ENCODE measurements around the gene RHOBTB1. TPM values are rescaled to one million over a fixed set of nuclear protein-coding genes. Genes with fewer than 3 reads are reported as not detected.

The RHOBTB1 gene
- total RNA-seq, 2 experiments from 2014 or later, result not detected

DNA sequence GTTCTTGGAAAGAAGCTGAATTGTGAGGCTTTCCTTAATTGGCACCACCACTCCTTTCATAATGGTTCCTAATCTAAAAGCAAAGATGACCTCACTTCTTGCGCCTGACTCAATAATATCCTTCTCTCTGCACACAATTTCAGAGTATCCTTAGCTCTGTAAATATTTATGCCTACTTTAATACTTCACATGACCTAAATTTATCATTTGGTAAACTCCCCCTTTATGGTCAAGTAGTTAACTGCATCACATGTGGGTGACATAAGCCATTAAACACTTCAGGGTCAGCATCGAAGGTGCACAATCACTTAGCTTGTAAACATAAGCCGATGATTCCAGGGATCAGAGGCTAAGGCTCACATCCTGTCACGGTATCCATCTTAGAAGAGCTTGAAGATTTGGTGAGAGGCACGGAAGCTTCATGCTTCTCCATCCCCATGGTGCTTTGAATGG lies 7.3 kb upstream of the RHOBTB1 start:
- no peak overlapping the region for H3K4me2 ChIP-seq (ENCODE audit: low read length)
- H3K27ac ChIP-seq (ENCODE audit: low read depth, low read length, poor library complexity, severe bottlenecking), result no peak overlapping the region
- no peaks in the 10 kb centered on the region for H3K36me3 ChIP-seq (ENCODE audit: insufficient read depth, low read length)
- POLR2A ChIA-PET, result interaction anchor here (0.7 to 1.3 kb wide), 2 partner anchors 11 to 42 kb away, joined by 3 to 5 read pairs; no protein-coding TSS in a partner anchor
- H3K79me2 ChIP-seq (ENCODE audit: insufficient read depth, low read depth, low read length), result no peaks in the 10 kb centered on the region
- no peaks in the 10 kb centered on the region for H3K4me1 ChIP-seq (ENCODE audit: insufficient read depth, low read length, poor library complexity, severe bottlenecking)
- no peaks in the 10 kb centered on the region for H4K20me1 ChIP-seq (ENCODE audit: insufficient read depth, low read length)
- CTCF ChIA-PET (ENCODE audit: unreplicated experiment), result no interaction called here
- H2AFZ ChIP-seq (ENCODE audit: low read length), result no peak overlapping the region
- BruUV-seq (replicated peaks), result no TSS peak
- no peaks in the 10 kb centered on the region for H3K9me3 ChIP-seq (ENCODE audit: low read length)
- intact Hi-C loops (cut with micrococcal nuclease; ENCODE audit: unreplicated experiment), result no loop called here
- TF ChIP-seq EZH2phosphoT487 (IDR thresholded peaks at IDR 0.05; ENCODE audit: borderline replicate concordance, low read depth, low read length), result no peak
- TF ChIP-seq, protein P1, sequence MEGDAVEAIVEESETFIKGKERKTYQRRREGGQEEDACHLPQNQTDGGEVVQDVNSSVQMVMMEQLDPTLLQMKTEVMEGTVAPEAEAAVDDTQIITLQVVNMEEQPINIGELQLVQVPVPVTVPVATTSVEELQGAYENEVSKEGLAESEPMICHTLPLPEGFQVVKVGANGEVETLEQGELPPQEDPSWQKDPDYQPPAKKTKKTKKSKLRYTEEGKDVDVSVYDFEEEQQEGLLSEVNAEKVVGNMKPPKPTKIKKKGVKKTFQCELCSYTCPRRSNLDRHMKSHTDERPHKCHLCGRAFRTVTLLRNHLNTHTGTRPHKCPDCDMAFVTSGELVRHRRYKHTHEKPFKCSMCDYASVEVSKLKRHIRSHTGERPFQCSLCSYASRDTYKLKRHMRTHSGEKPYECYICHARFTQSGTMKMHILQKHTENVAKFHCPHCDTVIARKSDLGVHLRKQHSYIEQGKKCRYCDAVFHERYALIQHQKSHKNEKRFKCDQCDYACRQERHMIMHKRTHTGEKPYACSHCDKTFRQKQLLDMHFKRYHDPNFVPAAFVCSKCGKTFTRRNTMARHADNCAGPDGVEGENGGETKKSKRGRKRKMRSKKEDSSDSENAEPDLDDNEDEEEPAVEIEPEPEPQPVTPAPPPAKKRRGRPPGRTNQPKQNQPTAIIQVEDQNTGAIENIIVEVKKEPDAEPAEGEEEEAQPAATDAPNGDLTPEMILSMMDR (conservative IDR thresholded peaks at IDR 0.05; ENCODE audit: low read length), result no peak
- no peak for DNase-seq (ENCODE audit: low spot score)
- no peaks in the 10 kb centered on the region for H3K9me2 ChIP-seq (ENCODE audit: insufficient read depth, low read length)
- no peak overlapping the region for H3K4me3 ChIP-seq (ENCODE audit: low read depth, low read length, poor library complexity, severe bottlenecking)

DNA sequence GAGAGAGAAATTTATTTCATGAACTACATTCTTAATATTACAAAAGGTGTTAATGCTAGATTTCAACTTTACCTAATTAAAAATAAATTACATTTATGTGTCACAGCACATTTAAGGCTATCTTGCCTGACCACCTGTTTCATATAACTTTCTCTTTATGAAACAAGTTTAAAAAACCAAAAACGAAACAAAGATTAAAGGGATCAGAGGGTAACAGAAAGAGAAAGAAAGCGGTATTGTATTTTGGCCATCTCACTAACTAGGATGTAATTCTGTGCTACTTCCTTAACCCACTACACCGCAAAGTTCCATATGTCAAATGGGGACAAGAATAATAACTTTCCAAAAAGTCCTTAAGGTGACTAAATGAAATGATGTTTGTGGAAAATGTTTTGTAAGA lies 6.3 kb upstream of the RHOBTB1 start:
- Histone ChIP-seq H4K20me1 (ENCODE audit: insufficient read depth, low read length) (no peaks in the 10 kb centered on the region), H3K79me2 (ENCODE audit: insufficient read depth, low read depth, low read length) (no peaks in the 10 kb centered on the region), H3K4me2 (ENCODE audit: low read length) (no peak overlapping the region), H2AFZ (ENCODE audit: low read length) (no peak overlapping the region), H3K9me3 (ENCODE audit: low read length) (no peaks in the 10 kb centered on the region), H3K4me3 (ENCODE audit: low read depth, low read length, poor library complexity, severe bottlenecking) (no peak overlapping the region), H3K27ac (ENCODE audit: low read depth, low read length, poor library complexity, severe bottlenecking) (no peak overlapping the region), H3K9me2 (ENCODE audit: insufficient read depth, low read length) (no peaks in the 10 kb centered on the region), H3K36me3 (ENCODE audit: insufficient read depth, low read length) (no peaks in the 10 kb centered on the region), H3K4me1 (ENCODE audit: insufficient read depth, low read length, poor library complexity, severe bottlenecking) (no peaks in the 10 kb centered on the region)
- CTCF ChIA-PET (ENCODE audit: unreplicated experiment), result no interaction called here
- POLR2A ChIA-PET, result no interaction called here
- intact Hi-C loops (cut with micrococcal nuclease; ENCODE audit: unreplicated experiment), result no loop called here
- TF ChIP-seq, protein P1 (conservative IDR thresholded peaks at IDR 0.05; ENCODE audit: low read length), result no peak
- TF ChIP-seq EZH2phosphoT487 (IDR thresholded peaks at IDR 0.05; ENCODE audit: borderline replicate concordance, low read depth, low read length), result no peak
- DNase-seq (ENCODE audit: low spot score), result no peak
- BruUV-seq (replicated peaks), result no TSS peak

DNA sequence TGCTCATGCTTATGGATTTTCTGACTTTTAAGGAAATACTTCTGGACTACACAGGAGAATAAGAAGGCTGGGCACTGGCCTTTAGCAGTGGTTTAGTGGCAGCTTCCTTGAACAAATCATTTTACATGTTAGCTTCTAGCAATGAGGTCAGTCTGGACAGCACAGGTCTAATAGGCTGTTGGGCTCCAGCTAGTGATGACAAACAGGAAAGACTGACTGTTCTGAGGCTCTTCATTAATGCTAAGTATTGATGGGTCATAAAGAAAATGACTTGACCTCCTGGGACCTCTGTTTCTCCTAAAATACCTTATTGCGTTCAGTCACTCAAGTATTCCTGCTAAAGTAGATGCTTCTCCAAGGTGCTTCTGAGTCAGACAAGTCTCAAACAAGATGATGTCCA lies 4.9 kb upstream of the RHOBTB1 start:
- POLR2A ChIA-PET, result interaction anchor here (0.7 to 1.2 kb wide), 5 partner anchors 9 to 236 kb away, joined by 3 to 6 read pairs (median 3); no protein-coding TSS in a partner anchor

More for the DNA sequence above, 4.9 kb upstream of the RHOBTB1 start:
- DNase-seq (ENCODE audit: low spot score), result no peak
- no peaks in the 10 kb centered on the region for H3K9me3 ChIP-seq (ENCODE audit: low read length)
- TF ChIP-seq EZH2phosphoT487 (IDR thresholded peaks at IDR 0.05; ENCODE audit: borderline replicate concordance, low read depth, low read length), result no peak
- TF ChIP-seq, protein P1 (conservative IDR thresholded peaks at IDR 0.05; ENCODE audit: low read length), result no peak
- H3K4me1 ChIP-seq (ENCODE audit: insufficient read depth, low read length, poor library complexity, severe bottlenecking), result no peaks in the 10 kb centered on the region
- no peak overlapping the region for H3K4me2 ChIP-seq (ENCODE audit: low read length)
- intact Hi-C loops (cut with micrococcal nuclease; ENCODE audit: unreplicated experiment), result no loop called here
- no peaks in the 10 kb centered on the region for H3K79me2 ChIP-seq (ENCODE audit: insufficient read depth, low read depth, low read length)
- no peak overlapping the region for H3K27ac ChIP-seq (ENCODE audit: low read depth, low read length, poor library complexity, severe bottlenecking)
- H3K9me2 ChIP-seq (ENCODE audit: insufficient read depth, low read length), result no peaks in the 10 kb centered on the region
- no TSS peak for BruUV-seq (replicated peaks)
- CTCF ChIA-PET (ENCODE audit: unreplicated experiment), result no interaction called here
- H2AFZ ChIP-seq (ENCODE audit: low read length), result no peak overlapping the region
- H4K20me1 ChIP-seq (ENCODE audit: insufficient read depth, low read length), result no peaks in the 10 kb centered on the region
- no peak overlapping the region for H3K4me3 ChIP-seq (ENCODE audit: low read depth, low read length, poor library complexity, severe bottlenecking)
- no peaks in the 10 kb centered on the region for H3K36me3 ChIP-seq (ENCODE audit: insufficient read depth, low read length)

Measured in OCI-LY7 (cell line).